Aorta (tissue), 5 donors: ENCODE data around the gene CBFB. TPM values are rescaled to one million over a fixed set of nuclear protein-coding genes. Genes with fewer than 3 reads are reported as not detected.

Experiments
- ATAC-seq: fragments of 200-7000 bp; cut with Tn5 transposase; one replicate; pipeline ENCODE4 v1.9.1; 2022; ENCODE audit warnings: moderate library complexity; ENCODE audit not compliant: low FRiP score
- DNase-seq, 2 donors: peaks; one replicate each; pipeline ENCODE4 v3.0.0-alpha.2; 2020
- H3K27ac ChIP-seq, 2 donors: one replicate each; pipeline ENCODE4 v1.5.1; 2013; ENCODE audit warnings: low read length in 2 of 2, mild to moderate bottlenecking in 2 of 2, moderate library complexity in 2 of 2, control low read depth in 1 of 2, inconsistent platforms in 1 of 2, low read depth in 1 of 2
- H3K27me3 ChIP-seq, 2 donors: one replicate each; pipeline ENCODE4 v1.6.1; 2013; ENCODE audit warnings: control low read depth in 1 of 2, low read length in 1 of 2, mild to moderate bottlenecking in 1 of 2, moderate library complexity in 1 of 2; ENCODE audit not compliant: insufficient read depth in 2 of 2, control insufficient read depth in 1 of 2
- H3K36me3 ChIP-seq, 2 donors: one replicate each; pipeline ENCODE4 v1.6.1; 2013; ENCODE audit warnings: control low read depth in 1 of 2, low read length in 1 of 2, mild to moderate bottlenecking in 1 of 2; ENCODE audit not compliant: insufficient read depth in 2 of 2, control insufficient read depth in 1 of 2
- H3K4me1 ChIP-seq, 2 donors: one replicate each; pipeline ENCODE4 v1.6.1; 2013; ENCODE audit warnings: low read length in 2 of 2, control low read depth in 1 of 2, mild to moderate bottlenecking in 1 of 2, moderate library complexity in 1 of 2; ENCODE audit not compliant: insufficient read depth in 2 of 2, control insufficient read depth in 1 of 2
- H3K4me3 ChIP-seq, 2 donors: one replicate each; pipeline ENCODE4 v1.5.1; 2013; ENCODE audit warnings: low read length in 2 of 2, control low read depth in 1 of 2, mild to moderate bottlenecking in 1 of 2
- H3K9me3 ChIP-seq: one replicate; pipeline ENCODE4 v1.6.1; 2013; ENCODE audit warnings: mild to moderate bottlenecking, low read length; ENCODE audit not compliant: control insufficient read depth
- WGBS, 2 donors: extraction: QIAGEN DNeasy Blood & Tissue Kit; methylation state at CpG; one replicate each; pipeline ENCODE4 v1.1.7; 2013; 5-methylcytosine and 5-hydroxymethylcytosine counted together
- intact Hi-C, 2 donors: fragments of 100-400 bp; cut with DNase I; formaldehyde crosslinking; loops; one replicate each; pipeline versions ENCODE4 v1.14.2 to v1.15.0; 2022
- polyA plus RNA-seq, 2 donors: library from polyadenylated mRNA; stranded (reverse); fragments of 200-250 nt; gene quantifications; one replicate each; pipeline ENCODE4 v1.2.3, GENCODE V29; 2013
- total RNA-seq, 2 donors: library from RNA; stranded (reverse); fragmentation: NEBNext Ultra II Directional; extraction: Animal tissue kit (Norgen Biotek cat#: 25700); gene quantifications; one replicate each; pipeline ENCODE4 v1.2.1, GENCODE V29; 2021
- donor health status: healthy with polysubstance abuse.
- donor health status: Bipolar disorder and iron deficiency.
- donor health status: DM: no; HTN: no; CAD: no.
- donor health status: DM: no; HTN: no; CAD: no.
- donor health status: DM: yes; HTN: yes; CAD: no.

The CBFB gene
- total and polyA plus RNA-seq, 4 donors: 12.0 to 67.3 (median 28.6) TPM

DNA sequence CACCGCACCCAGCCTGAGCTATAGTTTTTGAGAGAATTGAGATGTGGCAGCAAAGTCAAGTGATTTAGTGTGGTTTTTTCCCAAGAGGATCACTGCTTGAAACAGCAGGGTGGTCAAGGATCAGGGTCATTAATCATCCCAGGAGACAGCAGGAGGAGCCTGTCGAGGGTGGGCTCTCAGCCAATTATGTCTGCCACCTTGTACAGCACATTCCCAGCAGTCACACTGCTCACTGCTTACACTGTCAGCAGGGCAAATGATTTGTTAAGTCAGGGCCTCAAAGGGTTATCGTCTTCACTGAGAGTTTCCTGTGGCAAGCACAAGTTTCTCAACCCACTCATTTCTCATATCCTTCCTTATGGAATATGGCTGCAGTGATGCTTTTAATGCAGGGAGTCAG lies 108.7 kb downstream of the CBFB start:
- Histone ChIP-seq H3K4me1 (no peaks in the 10 kb centered on the region), H3K9me3 (no peaks in the 10 kb centered on the region), H3K4me3 (no peak overlapping the region), H3K27me3 (no peaks in the 10 kb centered on the region), H3K27ac (no peak overlapping the region), H3K36me3 (peaks cover 13 to 18% of the 10 kb centered on the region in 2 donors)
- DNase-seq (peak in 1 of 2 donors; percentile 27), ATAC-seq (no peak)
- WGBS, 2 donors: 29 to 33% methylated on average over 3 of the region's 3 CpGs
- intact Hi-C loops: no loop called here

DNA sequence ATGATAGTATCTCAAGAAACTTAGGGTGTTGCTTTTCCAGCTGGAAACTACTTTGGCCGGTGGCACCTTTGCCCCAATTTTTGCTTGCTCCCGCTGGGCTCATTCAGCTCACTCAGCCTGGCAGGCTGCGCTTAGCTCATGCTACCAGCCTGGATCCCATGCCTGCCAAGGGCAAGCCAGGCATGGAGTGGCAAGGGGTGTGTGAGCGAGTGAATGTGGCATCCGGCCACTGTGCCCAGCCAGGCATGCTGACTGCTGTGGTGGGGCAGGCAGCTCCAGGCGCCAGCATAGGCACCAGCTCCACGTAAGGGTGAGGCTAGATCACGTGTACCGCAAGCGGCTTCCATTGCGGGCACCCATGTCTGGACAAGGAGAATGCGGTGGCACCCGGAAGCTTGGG lies 112.4 kb downstream of the CBFB start:
- Histone ChIP-seq H3K27me3 (no peaks in the 10 kb centered on the region), H3K4me3 (no peak overlapping the region), H3K27ac (no peak overlapping the region), H3K9me3 (no peaks in the 10 kb centered on the region), H3K4me1 (no peaks in the 10 kb centered on the region), H3K36me3 (peaks cover 6 to 7% of the 10 kb centered on the region in 2 donors)
- DNase-seq (peak in 1 of 2 donors; percentile 57), ATAC-seq (no peak)
- intact Hi-C loops: no loop called here
- 94 to 95% methylated on average over 13 of the region's 13 CpGs for WGBS, 2 donors

DNA sequence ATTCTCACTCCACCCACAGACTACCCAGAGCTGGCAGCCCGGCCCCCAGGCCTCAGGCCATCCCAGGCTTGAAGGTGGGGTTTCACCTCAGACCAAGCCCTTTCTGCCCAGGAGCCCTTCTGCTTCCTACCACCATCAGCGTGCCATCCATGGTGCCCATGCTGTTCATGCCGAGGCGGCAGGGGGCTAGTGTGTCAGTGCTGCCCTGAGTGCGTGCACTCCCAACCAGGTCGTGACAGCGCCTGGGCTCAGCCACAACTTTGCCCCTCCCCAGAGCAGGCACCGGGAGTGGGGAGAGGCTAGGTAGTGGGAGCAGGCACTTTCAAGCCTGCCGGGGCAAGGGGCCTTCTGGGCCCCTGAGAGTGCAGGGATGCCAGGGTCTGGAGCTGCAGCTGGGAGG lies 113.4 kb downstream of the CBFB start:
- WGBS, 2 donors: 88 to 89% methylated on average over 8 to 9 of the region's 9 CpGs
- H3K27ac ChIP-seq: no peak overlapping the region
- no peak for ATAC-seq
- DNase-seq: peak in 1 of 2 donors; percentile 66
- intact Hi-C loops: no loop called here
- H3K9me3 ChIP-seq: no peaks in the 10 kb centered on the region
- H3K27me3 ChIP-seq: no peaks in the 10 kb centered on the region
- peaks cover 4 to 7% of the 10 kb centered on the region in 2 donors for H3K36me3 ChIP-seq
- H3K4me1 ChIP-seq: no peaks in the 10 kb centered on the region
- no peak overlapping the region for H3K4me3 ChIP-seq

DNA sequence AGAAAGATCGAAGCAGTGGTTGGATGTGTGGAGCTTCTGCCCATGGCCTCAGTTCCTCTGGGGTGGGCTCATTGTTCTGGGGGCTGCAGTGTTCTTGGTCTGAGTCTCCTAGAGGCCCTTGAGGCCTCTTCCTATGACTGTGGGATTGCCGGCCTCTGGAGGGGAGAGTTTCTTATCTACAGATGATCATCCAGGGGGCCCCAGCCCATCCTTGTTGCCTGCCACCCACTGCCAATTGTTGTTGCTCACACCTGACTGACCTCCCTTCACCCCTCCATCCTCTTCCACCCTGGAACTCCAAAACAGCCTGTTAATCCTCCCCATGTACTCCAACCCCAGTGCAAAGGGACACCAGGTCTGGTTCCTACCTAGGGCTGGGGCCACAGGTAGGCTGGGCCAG lies 116.0 kb downstream of the CBFB start:
- intact Hi-C loops: no loop called here
- ATAC-seq (no peak), DNase-seq (peak in 1 of 2 donors; percentile 28)
- H3K36me3 ChIP-seq: peaks cover 4 to 6% of the 10 kb centered on the region in 2 donors
- no peaks in the 10 kb centered on the region for H3K4me1 ChIP-seq
- 85 to 93% methylated on average over 2 of the region's 2 CpGs for WGBS, 2 donors
- no peaks in the 10 kb centered on the region for H3K27me3 ChIP-seq
- no peaks in the 10 kb centered on the region for H3K9me3 ChIP-seq
- H3K27ac ChIP-seq: no peak overlapping the region
- no peak overlapping the region for H3K4me3 ChIP-seq

DNA sequence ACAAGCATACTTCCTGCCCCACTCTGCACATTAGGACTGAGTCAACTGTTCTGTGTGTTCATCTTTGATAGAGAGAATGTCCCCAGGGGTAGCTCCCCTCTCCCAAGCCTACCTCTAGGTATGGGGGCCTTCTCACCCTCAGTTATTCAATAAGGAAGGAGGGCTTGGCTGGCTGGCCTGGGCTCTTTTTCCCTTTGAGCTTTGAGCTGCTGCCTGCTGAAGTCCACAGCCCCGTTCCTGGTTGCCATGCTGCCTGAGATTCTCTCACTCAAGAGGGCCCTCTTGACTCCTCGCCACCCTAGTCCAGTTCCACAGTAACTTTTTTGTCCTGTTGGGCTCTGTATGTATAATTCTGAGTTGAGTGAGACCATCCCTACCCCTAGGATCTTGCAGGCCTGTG lies 116.8 kb downstream of the CBFB start:
- H3K4me1 ChIP-seq: no peaks in the 10 kb centered on the region
- H3K9me3 ChIP-seq: no peaks in the 10 kb centered on the region
- H3K27me3 ChIP-seq: no peaks in the 10 kb centered on the region
- ATAC-seq (no peak), DNase-seq (peak in 1 of 2 donors; percentile 36)
- WGBS, 2 donors: 89 to 91% methylated on average over 2 of the region's 2 CpGs
- H3K36me3 ChIP-seq: peaks cover 3% of the 10 kb centered on the region in 2 donors
- intact Hi-C loops: no loop called here
- H3K4me3 ChIP-seq: no peak overlapping the region
- no peak overlapping the region for H3K27ac ChIP-seq

DNA sequence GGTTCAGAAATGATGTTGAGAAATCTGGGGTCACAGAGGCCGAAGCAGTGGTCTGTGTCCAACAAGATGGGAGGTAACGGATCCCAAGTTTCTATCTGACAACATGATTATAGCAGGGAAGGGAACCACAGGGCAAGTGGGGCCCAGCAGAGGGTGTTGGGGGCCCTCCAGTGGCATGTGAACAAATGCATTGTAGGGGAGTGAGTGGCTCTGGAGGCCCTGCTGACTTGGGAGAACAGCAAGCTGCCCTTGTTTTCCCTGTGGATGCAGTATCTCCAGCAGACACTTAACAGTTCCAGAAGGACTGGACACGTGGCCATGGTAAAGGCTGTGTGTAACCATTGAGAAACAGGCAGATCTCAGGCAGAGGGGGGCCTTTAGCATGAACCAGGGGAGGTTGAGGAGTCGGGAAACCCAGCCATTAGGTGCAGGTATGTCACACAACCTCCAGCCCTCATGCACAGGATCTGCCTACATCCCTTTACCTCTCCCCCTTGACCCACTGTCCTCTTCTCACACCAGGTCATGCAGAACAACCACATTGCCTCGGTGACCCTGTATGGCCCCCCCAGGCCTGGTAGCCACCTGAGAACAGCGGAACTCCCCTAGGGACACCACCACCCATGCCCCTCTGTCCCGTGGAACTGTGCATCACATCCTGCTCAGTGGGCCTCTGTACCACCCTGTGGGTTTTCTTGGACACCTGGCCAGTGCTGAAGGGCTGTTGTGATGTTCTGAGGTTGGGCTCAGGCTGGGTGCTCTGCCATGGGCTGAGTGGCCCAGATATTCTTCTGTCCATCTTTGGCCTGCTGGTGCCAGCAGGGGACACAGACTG lies 117.8 kb downstream of the CBFB start:
- Histone ChIP-seq H3K27me3 (no peaks in the 10 kb centered on the region), H3K27ac (no peak overlapping the region), H3K4me3 (no peak overlapping the region), H3K4me1 (no peaks in the 10 kb centered on the region), H3K9me3 (no peaks in the 10 kb centered on the region), H3K36me3 (peaks cover 0 to 3% of the 10 kb centered on the region in 2 donors)
- DNase-seq (peak in 1 of 2 donors; percentile 59), ATAC-seq (no peak)
- intact Hi-C loops: no loop called here
- 78 to 79% methylated on average over 7 of the region's 7 CpGs for WGBS, 2 donors

DNA sequence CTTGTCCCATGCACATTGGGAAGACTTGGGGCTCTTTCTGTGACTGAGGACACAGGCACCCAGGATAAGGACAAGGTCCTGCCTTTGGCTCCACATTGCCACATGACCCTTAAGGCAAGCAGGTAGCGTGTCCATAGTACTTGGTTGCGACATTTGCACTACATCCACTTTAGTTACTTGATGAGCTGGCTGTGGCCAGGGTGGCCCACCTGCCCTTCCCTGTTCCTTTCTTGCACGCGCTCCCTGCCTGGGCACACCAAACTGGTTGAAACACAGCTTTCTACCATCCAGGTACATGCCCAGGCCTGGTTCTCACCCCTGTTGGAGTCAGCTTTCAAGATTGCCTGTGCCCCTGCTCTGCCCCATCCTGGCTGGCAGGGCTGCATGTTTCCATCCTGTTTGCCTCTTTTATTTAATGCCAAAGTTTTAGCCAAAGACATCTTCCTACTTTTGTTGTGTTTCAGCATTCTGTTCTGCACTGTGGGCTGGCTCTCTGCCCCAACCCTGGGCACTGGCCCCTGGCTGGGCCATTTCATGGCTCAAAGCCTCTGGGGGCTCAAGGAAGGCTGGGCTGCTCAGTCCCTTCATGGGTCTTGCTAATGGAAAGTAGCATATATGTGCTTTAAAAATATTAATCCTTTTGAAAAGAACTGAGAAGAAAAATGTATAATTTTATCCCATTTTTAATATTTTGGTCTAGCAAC lies 118.6 kb downstream of the CBFB start:
- Histone ChIP-seq H3K27ac (no peak overlapping the region), H3K4me1 (no peaks in the 10 kb centered on the region), H3K9me3 (no peaks in the 10 kb centered on the region), H3K27me3 (no peaks in the 10 kb centered on the region), H3K4me3 (no peak overlapping the region), H3K36me3 (peaks cover 0 to 3% of the 10 kb centered on the region in 2 donors)
- WGBS, 2 donors: 90 to 95% methylated on average over 4 of the region's 4 CpGs
- intact Hi-C loops: no loop called here
- DNase-seq: peak in 1 of 2 donors; percentile 55
- no peak for ATAC-seq

DNA sequence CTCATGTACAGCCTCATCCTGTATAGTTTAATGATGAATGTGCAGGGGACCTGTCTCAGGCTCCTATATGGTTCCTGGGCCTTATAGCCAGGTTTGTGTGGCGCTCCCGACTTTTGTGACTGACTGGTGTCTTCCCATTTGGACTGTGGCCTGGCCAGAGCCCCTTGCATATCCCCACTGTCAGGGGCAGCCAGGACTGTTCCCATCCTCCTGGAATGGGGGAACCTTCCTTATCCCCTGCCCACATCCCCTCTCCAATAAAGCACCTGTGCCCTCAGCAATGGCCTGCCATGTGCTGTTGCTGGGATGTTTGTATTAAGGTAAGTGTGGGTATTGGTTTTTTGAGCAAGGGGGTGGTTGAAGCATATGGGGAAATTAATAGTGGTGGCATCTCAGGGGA lies 119.3 kb downstream of the CBFB start:
- Histone ChIP-seq H3K36me3 (peaks cover 0 to 3% of the 10 kb centered on the region in 2 donors), H3K4me3 (no peak overlapping the region), H3K4me1 (no peaks in the 10 kb centered on the region), H3K27ac (no peak overlapping the region), H3K27me3 (no peaks in the 10 kb centered on the region), H3K9me3 (no peaks in the 10 kb centered on the region)
- intact Hi-C loops: no loop called here
- 89 to 91% methylated on average over 2 of the region's 2 CpGs for WGBS, 2 donors
- ATAC-seq (no peak), DNase-seq (peak in 1 of 2 donors; percentile 42)
